Measurements from ENCODE around the gene FLNC.

- TF ChIP-seq CTCF (IDR thresholded peaks at IDR 0.05; ENCODE audit: poor library complexity) (no peak), EZH2 (IDR thresholded peaks at IDR 0.05; ENCODE audit: borderline replicate concordance) (no peak)
Observed at GRCh38 chr7:128800567-128800966, 29.6 kb upstream of the FLNC start.

Data from hepatocyte (in vitro differentiated cells).